Measurements from ENCODE around the gene TNFRSF1A. TPM values are rescaled to one million over a fixed set of nuclear protein-coding genes. Genes with fewer than 3 reads are reported as not detected.

TNFRSF1A gene
- total and polyA plus RNA-seq, 2 of the 13 experiments (the other 11 are each of a cell fraction or from before 2014, with no cell fraction given): 41.5 to 61.2 TPM

GRCh38 chr12:6372403-6373003, 30.6 kb upstream of the TNFRSF1A start (continued):
- no peak for TF ChIP-seq ZNF317 (CRISPR knock-in tag; IDR thresholded peaks at IDR 0.05)
- peak; percentile 97 for TF ChIP-seq ZNF746 (CRISPR knock-in tag; IDR thresholded peaks at IDR 0.05)
- no peak for TF ChIP-seq CCAR2 (optimal IDR thresholded peaks at IDR 0.05; ENCODE audit: low read depth, low read length)
- peak; percentile 45; the same call in 1 of the 2 replicates for TF ChIP-seq FOXK1 (CRISPR knock-in tag; IDR thresholded peaks at IDR 0.05; ENCODE audit: borderline replicate concordance, low read depth)
- TF ChIP-seq ZMYM4 (CRISPR knock-in tag; IDR thresholded peaks at IDR 0.05): peak; percentile 12; the same call in 1 of the 2 replicates
- peak; percentile 47; the same call in 1 of the 2 replicates for TF ChIP-seq ZBTB7A (CRISPR knock-in tag; IDR thresholded peaks at IDR 0.05)
- peak; percentile 98 for TF ChIP-seq CBFB (CRISPR knock-in tag; IDR thresholded peaks at IDR 0.05)
- peak; percentile 100 for TF ChIP-seq SP5 (CRISPR knock-in tag; IDR thresholded peaks at IDR 0.05; ENCODE audit: borderline replicate concordance, low read depth)
- TF ChIP-seq ZMAT3 (CRISPR knock-in tag; conservative IDR thresholded peaks at IDR 0.05): no peak
- TF ChIP-seq NFKBIZ (CRISPR knock-in tag; IDR thresholded peaks at IDR 0.05): no peak
- TF ChIP-seq MIER2 (CRISPR knock-in tag; IDR thresholded peaks at IDR 0.05): no peak
- peak in 1 of 2 experiments; percentile 56; a peak in 2 of 4 replicates for TF ChIP-seq NR2F1 (CRISPR knock-in tag; IDR thresholded peaks at IDR 0.05)
- TF ChIP-seq BRF2 (CRISPR knock-in tag; IDR thresholded peaks at IDR 0.05): 0 out of 2 replicates have a peak, but pooled peaks have one; percentile 54
- TF ChIP-seq HOMEZ (CRISPR knock-in tag; IDR thresholded peaks at IDR 0.05; ENCODE audit: low read depth): 0 out of 2 replicates have a peak, but pooled peaks have one; percentile 12
- no peak for TF ChIP-seq NFRKB (IDR thresholded peaks at IDR 0.05)
- TF ChIP-seq RXRA (CRISPR knock-in tag; IDR thresholded peaks at IDR 0.05): peak; percentile 84; the same call in 1 of the 2 replicates
- TF ChIP-seq HCFC1 (IDR thresholded peaks at IDR 0.05; ENCODE audit: low read depth, low read length): no peak
- TF ChIP-seq HOXA3 (CRISPR knock-in tag; IDR thresholded peaks at IDR 0.05): peak; percentile 66; the same call in 1 of the 2 replicates
- TF ChIP-seq POLR2G (IDR thresholded peaks at IDR 0.05; ENCODE audit: low read depth, low read length): peak; percentile 66
- TF ChIP-seq BORCS8-MEF2B (CRISPR knock-in tag; IDR thresholded peaks at IDR 0.05): 0 out of 2 replicates have a peak, but pooled peaks have one; percentile 53
- TF ChIP-seq ZMYM3 (CRISPR knock-in tag; IDR thresholded peaks at IDR 0.05): peak; percentile 70; the same call in 1 of the 2 replicates
- no peak for TF ChIP-seq FIP1L1 (IDR thresholded peaks at IDR 0.05; ENCODE audit: borderline replicate concordance, insufficient read depth, low read depth, low read length)
- TF ChIP-seq, protein P1, sequence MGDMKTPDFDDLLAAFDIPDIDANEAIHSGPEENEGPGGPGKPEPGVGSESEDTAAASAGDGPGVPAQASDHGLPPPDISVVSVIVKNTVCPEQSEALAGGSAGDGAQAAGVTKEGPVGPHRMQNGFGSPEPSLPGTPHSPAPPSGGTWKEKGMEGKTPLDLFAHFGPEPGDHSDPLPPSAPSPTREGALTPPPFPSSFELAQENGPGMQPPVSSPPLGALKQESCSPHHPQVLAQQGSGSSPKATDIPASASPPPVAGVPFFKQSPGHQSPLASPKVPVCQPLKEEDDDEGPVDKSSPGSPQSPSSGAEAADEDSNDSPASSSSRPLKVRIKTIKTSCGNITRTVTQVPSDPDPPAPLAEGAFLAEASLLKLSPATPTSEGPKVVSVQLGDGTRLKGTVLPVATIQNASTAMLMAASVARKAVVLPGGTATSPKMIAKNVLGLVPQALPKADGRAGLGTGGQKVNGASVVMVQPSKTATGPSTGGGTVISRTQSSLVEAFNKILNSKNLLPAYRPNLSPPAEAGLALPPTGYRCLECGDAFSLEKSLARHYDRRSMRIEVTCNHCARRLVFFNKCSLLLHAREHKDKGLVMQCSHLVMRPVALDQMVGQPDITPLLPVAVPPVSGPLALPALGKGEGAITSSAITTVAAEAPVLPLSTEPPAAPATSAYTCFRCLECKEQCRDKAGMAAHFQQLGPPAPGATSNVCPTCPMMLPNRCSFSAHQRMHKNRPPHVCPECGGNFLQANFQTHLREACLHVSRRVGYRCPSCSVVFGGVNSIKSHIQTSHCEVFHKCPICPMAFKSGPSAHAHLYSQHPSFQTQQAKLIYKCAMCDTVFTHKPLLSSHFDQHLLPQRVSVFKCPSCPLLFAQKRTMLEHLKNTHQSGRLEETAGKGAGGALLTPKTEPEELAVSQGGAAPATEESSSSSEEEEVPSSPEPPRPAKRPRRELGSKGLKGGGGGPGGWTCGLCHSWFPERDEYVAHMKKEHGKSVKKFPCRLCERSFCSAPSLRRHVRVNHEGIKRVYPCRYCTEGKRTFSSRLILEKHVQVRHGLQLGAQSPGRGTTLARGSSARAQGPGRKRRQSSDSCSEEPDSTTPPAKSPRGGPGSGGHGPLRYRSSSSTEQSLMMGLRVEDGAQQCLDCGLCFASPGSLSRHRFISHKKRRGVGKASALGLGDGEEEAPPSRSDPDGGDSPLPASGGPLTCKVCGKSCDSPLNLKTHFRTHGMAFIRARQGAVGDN (CRISPR knock-in tag; IDR thresholded peaks at IDR 0.05): peak; percentile 76
- TF ChIP-seq SALL1 (CRISPR knock-in tag; IDR thresholded peaks at IDR 0.05): peak; percentile 99
